Fibroblast of mammary gland (primary cell): ENCODE measurements around the gene UFSP1.

Experiments used
- DNase-seq: peaks from one replicate; pipeline ENCODE4 v3.0.0-alpha.2; 2010; ENCODE audit warnings: low read depth
- H3K4me3 ChIP-seq: 2 replicates; pipeline ENCODE4 v1.5.1; 2011; ENCODE audit warnings: low read depth, mild to moderate bottlenecking, low read length, moderate library complexity; ENCODE audit not compliant: control insufficient read depth
- TF ChIP-seq, protein P1 (sequence below): conservative IDR thresholded peaks from 2 replicates; pipeline ENCODE4 v1.5.1; 2011; ENCODE audit warnings: low read depth, low read length, inconsistent platforms; ENCODE audit not compliant: control insufficient read depth, insufficient read depth

The UFSP1 gene

DNA sequence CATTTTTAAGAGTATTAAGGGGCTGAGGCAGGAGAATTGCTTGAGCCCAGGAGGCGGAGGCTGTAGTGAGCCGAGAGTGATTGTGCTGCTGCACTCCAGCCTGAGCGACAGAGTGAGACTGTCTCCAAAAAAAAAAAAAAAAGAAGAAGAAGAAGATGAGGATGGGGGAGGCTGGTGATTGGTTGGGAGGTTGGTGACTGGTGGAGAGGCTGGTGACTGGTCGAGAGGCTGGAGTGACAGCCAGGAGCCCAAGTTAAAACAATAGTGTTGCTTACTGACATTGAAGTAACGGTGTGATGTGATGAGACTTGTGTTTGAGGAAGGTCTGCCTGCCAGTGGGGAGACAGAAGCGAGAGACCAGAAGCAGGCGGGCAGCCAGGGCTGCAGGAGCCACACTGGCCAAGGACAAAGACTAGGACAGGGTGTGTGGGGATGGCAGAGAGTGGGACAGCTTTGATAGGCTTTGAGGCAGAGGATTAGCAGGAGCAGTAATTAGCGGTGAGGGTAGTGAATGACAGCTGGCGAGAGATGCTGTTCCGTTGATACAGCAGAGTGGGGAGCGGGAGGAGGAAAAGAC, 9.7 kb downstream of the UFSP1 start:
- TF ChIP-seq, protein P1, sequence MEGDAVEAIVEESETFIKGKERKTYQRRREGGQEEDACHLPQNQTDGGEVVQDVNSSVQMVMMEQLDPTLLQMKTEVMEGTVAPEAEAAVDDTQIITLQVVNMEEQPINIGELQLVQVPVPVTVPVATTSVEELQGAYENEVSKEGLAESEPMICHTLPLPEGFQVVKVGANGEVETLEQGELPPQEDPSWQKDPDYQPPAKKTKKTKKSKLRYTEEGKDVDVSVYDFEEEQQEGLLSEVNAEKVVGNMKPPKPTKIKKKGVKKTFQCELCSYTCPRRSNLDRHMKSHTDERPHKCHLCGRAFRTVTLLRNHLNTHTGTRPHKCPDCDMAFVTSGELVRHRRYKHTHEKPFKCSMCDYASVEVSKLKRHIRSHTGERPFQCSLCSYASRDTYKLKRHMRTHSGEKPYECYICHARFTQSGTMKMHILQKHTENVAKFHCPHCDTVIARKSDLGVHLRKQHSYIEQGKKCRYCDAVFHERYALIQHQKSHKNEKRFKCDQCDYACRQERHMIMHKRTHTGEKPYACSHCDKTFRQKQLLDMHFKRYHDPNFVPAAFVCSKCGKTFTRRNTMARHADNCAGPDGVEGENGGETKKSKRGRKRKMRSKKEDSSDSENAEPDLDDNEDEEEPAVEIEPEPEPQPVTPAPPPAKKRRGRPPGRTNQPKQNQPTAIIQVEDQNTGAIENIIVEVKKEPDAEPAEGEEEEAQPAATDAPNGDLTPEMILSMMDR = no peak
- H3K4me3 ChIP-seq = no peak overlapping the region
- no peak for DNase-seq

DNA sequence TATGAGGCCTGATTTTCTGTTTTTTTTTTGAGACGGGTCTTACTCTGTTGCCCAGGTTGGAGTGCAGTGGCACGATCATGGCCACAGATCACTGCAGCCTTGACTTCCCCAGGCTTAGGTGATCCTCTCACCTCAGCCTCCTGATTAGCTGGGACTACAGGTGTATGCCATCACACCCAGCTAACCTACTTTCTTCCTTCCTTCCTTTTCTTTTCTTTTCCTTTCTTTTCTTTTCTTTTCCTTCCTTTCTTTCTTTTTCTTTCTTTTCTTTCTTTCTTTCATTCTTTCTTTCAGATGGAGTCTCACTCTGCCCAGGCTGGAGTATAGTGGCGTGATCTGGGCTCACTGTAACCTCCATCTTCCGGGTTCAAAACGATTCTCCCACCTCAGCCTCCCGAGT, 10.8 kb downstream of the UFSP1 start:
- TF ChIP-seq, protein P1 = no peak
- no peak overlapping the region for H3K4me3 ChIP-seq
- DNase-seq = no peak

DNA sequence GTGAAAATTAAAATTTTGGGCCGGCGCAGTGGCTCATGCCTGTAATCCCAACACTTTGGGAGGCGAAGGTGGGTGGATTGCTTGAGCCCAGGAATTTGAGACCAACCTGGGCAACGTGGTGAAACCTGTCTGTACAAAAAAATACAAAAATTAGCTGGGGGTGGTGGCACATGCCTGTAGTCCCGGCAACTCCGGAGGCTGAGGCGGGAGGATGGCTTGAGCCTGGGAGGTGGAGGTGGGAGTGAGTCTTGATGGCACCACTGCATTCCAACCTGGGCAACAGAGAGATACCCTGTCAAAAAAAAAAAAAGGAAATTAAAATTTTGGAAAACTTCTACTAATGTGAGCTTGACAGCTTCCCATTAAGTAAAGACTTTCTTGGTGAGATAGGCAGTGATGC, 11.5 kb downstream of the UFSP1 start:
- DNase-seq = no peak
- H3K4me3 ChIP-seq = no peak overlapping the region

DNA sequence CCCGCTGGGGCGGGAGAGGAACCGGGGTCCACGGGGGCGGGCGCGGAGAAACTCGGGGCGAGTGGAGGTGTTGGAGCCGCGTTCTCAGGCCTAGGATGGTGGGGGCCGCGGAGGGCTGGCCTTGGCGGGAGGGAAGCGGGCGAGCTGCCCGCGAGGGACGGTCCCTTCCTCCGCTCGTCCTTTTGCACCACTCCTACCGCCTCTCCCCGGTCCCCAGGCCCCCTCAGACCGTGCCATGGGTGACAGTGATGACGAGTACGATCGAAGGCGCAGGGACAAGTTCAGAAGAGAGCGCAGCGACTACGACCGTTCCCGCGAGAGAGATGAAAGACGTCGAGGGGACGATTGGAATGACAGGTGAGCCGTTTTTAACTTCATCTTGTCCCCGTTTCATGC, 14.2 kb downstream of the UFSP1 start:
- peak overlapping the region; percentile 90 for H3K4me3 ChIP-seq
- no peak for DNase-seq
- TF ChIP-seq, protein P1 = no peak

More for the DNA sequence above, 11.5 kb downstream of the UFSP1 start:
- TF ChIP-seq, protein P1 = no peak

DNA sequence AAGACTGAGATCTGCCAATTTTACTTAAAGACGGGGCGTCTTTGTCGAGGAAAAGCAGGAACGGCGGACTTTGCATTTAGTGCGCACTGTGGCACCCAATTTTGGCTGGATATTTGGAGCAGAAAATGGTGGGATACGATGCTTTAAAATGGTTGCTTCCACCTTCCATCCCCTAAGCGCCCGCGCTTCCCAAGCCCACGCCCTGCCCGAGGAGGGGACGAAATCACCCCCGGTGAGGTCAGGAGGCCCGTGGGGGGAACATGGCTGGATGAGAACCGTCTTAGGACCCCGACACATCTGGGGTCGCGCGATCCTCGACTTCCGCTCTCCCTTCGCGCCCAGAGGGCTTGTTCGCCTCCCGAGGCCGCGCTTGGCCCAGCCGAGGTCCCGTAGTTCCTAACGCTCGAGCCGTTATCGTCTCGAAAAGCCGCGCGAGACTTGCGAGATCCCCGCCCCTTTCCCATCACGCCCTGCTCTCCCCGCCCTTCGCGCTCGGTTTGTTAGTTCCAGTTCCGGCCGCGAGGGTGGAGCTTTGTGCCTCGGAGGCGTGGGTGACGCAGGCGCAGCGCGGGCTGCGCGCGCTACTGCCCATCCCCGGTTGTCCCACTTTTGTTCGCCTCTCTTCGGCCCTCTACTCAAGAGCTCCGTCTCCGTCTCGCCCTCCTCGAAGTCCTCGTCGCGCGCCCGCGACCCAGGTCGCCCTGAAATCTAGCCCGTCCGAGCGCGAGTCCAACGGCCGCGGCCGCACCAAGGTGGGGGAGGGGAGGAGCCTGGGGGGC, 14.7 kb downstream of the UFSP1 start, which contains the start of gene SRRT:
Gene SRRT, plus strand, starts transcription at position 527 of the 779 bp plus-strand sequence. CDS start 488 bp downstream, outside the sequence.
- peak within 1 kb of the TSS; percentile 90 for H3K4me3 ChIP-seq
- peak; percentile 97 for DNase-seq
- TF ChIP-seq, protein P1 = peak; percentile 10

DNA sequence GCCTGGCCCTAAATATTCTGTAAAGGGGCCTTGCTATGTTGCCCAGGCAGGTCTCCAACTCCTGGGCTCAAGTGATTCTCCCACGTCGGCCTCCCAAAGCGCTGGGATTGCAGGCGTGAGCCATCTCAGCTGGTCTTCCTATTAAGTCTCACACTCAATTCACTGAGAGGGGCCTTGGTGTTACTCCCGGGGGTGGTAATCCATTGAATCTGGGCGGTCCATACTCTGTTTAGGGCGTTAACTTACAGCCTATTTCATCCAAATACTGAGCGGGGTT, 15.3 kb downstream of the UFSP1 start:
- TF ChIP-seq, protein P1 = no peak
- no peak for DNase-seq
- H3K4me3 ChIP-seq = peak overlapping the region; percentile 90
